Putamen (tissue), 1 donor: ENCODE measurements around the gene GAK.
A peak's percentile ranks its signal among the peaks of the same experiment; 100 is the strongest.
"Not testable (repeated sequence)": the region's sequence is repeated elsewhere in the genome, so short reads cannot be mapped to it uniquely, and the experiment has no call there.

Experiments used
- DNase-seq: peaks from one replicate; pipeline ENCODE4 v3.0.0-alpha.2; 2016; ENCODE audit warnings: low spot score

GAK gene

GRCh38 chr4:808860-809570, 123.1 kb downstream of the GAK start:
- DNase-seq: no peak

GRCh38 chr4:807792-808191, 124.3 kb downstream of the GAK start:
- DNase-seq: no peak

DNA sequence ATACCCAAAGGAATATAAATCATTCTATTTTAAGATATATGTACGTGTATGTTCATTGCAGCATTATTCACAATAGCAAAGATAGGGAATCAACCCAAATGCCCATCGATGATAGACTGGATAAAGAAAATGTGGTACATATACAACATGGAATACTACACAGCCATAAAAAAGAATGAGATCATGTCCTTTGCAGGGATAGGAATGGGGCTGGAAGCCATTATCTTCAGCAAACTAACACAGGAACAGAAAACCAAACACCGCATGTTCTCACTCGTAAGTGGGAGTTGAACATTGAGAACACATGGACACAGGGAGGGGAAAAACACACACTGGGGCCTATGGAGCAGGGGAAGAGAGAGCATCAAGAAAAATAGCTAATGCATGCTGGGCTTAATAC, 125.1 kb downstream of the GAK start:
- DNase-seq: not testable (repeated sequence)

GRCh38 chr4:804804-805203, 127.3 kb downstream of the GAK start:
- no peak for DNase-seq

DNA sequence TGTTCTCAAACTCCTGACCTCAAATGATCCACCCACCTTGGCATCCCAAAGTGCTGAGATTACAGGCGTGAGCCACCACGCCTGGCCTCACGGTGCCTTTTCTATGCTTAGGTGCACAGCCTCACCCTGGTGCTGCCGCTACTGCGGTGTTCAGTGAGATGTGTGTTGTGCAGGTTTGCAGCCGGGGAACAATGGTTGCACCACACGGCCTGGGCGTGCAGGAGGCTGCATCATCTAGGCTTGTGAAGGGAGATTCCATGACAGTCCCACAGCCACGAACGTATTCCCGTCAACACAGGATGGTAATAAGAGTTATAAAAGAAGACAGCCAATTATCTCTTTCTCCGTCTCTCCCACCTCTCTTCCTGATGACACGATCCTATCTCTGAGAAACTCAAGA, 128.2 kb downstream of the GAK start:
- DNase-seq: peak; percentile 63

DNA sequence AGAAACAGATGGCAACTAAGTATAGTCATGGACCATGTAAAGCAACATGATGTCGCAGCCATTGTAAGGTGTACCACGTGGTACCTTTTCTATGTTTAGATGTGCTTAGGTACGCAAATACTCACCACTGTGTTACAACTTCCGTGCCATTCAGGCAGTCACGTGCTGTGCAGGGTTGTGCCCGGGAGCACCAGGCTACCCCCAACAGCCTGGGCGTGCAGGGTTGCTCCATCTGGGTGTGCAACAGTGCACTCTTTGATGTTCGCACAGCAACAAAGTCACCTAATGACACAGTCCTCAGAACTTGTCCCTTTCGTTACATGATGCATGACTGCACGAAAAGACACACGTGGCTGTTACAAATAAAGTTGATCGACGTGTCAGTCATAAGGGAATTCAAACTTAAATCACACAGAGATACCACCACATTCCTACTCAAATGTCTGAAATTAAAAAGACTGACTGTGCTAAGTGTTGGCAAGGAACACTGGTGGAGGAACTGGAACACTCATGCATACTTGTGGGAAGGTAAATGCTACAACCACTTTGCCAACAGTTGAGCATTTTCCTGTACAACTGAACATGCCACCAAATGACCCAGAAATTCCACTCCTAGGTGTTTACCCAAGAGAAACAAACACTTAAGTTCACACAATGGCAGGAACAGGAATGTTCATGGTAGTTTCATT, 130.5 kb downstream of the GAK start:
- no peak for DNase-seq
